ENCODE results near the gene LRIG1.
"Not testable (repeated sequence)": the region's sequence is repeated elsewhere in the genome, so short reads cannot be mapped to it uniquely, and the experiment has no call there.

Gene LRIG1

DNA sequence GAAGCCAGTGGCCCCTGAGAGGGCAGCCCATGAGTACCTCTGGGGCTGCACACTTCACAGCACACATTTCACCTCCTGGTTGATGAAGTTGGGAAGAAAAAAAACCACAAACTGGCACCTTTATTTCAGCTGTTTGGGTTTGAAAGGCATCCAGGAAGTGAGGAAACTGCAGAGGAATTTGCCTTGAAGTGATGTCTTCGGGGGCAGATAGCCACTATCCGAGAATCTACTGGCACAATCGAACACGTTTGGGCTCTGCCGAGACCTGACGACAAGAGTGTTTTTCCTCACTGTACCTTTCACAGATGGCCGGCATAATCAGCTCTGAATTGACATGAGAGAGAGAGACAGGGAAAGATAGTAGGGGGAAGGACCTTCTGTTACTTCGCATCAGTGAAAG lies 59.7 kb downstream of the LRIG1 start:
- no peak for DNase-seq

DNA sequence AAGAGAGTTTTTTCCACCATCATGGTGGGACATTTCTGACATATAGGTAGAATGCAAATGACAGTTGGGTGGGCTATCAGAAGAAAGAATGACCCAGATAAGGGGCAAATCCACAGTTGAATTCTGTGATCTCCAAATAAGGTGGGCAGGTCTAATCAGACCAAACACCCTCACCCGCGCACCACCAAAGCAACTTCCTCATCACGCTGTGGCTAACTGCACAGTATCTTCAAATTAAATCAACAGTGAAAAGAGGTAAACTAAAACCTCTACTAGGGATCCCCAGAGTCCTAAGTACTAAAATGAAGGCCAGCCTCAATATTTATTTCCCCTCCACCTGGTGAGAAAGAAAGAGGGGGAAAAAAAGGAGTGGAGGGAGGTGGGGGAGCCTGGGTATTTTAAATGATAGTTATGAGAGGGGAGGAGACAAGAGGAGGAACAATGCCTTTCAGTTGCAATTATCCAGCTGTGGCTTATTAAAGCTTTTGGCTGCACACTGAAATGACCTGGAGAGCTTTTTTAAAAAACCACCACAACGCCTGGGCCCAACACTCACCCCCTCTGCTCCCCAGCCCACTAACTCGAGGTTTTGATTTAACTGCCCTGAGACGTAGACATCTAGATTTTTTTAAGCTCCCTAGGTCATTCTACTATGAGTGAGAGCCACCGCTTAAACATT lies 61.0 kb downstream of the LRIG1 start:
- no peak for DNase-seq

DNA sequence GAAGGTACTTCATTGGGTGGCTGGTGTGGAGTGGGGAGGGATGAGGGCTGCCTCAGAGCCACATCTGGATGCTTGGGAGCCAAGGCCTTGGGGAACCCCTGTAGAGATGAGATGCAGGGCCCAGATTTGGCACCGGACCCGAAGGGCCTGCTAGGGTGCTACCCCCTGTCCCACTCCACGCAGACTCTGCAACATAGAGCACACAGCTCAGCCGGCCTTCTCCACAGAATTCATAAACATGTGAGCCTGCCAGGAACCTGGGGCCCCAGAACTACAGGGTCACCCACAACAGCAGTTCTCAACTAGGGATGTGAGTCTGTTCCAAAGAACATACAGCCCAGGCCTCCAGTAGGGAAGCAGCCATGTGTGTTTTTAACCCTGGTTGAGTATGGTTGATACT lies 62.8 kb downstream of the LRIG1 start:
- DNase-seq, result no peak

DNA sequence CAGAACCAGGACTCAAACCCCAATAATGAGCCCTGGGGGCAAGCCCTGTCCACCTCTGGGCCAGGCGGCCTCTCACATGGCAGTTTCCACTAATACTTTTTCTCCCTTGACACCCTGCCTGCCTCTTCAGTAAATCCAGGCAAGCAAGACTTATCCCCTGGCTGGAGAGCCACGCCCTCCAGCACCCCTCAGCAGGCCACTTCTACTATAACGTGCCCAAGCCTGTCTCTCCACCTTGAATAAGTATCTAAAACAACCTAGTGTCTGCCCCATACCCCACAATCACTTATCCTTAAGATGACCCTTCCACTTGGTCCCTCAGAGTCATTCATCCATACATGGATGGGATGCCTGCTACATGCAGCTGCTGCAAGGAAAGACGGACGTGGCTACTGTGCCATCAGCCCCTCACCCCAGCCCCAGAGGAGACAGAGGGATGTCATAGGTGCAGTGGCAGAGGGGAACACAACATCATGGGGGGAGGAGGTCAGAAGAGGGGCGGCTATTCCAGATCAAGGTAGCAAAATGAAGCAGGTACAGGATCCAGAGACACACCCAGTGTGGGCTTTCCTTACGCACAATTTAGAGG lies 63.4 kb downstream of the LRIG1 start:
- DNase-seq, result no peak

DNA sequence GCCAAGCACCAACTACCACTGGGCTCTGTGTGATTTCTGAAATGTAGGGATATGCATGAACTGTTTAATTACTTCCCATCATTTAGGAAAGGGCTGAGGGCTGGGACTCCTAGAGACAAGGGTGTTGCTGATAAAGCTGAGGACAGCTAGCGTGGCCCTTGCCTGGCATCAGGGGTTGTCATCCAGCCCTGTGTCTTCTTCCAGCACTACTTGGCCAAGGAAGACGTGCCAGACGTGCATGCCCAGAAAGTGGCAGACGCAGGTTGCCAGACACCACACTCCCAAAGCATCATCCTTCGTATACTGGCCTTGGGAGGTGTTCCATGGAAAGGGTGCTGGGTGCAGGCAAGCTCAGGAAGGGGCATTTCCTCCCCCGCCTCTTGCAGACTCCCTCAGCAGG lies 64.8 kb downstream of the LRIG1 start:
- no peak for DNase-seq

DNA sequence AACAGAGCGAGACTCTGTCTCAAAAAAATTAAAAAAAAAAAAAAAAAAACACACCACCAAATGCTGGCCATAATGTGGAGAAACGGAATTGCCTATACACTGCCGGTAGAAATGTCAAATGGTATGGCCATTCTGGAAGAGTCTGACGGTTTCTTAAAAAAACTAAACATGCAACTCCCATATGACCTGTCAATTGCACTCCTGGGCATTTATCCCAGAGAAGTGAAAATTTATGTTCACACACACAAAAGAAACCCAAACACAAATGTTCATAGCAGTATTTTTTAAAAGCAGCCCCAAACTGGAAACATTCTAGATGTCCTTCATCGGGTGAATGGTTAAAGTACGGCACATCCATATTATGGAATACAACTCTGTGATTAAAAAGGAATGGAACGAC lies 66.1 kb downstream of the LRIG1 start:
- DNase-seq, result no peak

DNA sequence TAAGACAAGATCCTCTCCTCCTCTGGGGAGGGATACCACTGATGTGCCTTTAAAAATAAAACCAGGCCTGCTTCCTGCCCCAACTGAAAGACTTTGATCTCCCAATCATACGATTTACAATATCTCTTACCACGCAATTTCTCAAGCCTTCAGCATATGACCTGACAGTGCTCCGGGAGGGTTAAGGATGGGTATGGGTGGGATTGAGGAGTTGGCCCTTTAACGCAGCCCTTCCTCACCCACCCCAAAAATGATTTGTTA lies 67.4 kb downstream of the LRIG1 start:
- no peak for DNase-seq

DNA sequence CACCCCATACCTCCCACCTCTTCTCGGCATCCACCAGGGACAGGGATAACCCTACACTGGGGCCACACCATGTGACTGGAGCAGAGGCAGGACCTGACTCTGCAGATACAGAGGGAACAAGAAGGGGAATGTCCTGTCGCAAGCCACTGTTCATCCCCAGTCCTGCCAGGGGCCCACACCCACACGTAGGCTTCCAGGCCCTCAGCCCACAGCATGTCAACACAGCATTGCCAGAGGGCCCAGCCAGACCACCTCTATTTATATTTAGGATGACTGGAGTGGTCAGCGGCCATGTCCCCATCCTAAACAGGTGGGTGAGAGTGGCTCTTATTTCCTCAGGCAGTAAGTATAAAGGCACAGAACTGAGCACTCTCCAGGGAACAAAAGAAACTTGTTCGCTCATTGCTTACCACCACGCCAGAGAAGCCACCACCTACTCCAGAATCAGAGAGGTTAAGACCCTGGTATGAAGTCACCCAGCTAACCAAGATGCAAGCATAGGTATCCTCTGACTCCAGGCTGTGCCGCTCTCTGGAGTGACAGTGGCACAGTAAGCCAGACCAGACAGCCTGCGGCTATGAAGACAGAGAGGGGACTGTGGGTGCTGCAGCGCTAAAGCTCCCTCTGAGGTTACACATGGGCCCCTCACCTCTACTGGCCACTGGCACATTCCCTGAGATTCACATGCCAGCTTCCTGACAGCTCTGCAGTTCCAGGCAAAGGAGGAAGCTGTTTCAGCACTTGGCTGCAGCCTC lies 67.9 kb downstream of the LRIG1 start:
- DNase-seq, result no peak

DNA sequence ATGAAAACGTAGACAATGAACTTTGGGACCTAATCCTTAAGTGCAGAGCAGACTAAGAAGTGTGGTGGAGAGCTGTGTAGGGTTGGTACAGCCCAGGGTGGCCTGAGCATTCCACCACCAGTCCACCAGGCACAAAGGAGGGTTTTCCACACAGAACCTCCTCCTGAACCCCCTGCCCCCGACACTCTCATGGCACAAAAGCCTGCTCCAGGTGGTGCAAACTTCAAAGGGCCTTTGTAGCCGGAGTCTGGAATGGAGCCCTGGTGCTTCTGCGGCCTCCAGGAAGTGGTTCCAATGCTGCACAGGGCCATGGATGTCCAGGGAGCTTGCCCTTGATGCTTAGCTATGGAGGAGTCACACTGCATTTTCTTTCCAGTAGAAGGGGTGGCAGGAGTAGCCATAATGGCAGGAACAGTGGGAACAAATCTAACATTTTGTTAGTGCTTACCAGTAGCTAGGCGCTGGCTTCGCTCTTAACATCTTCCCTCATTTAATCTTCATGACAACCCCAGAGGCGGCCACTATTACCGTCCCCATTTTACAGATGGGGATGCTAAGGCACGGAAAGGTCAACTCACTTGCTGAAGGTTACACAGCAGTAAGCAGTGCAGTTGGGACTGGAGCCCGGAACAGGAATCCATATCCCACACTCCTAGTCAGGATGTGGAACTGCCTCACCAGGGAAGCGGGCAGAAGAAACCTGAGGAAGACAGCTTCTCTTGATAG lies 68.6 kb downstream of the LRIG1 start:
- no peak for DNase-seq

DNA sequence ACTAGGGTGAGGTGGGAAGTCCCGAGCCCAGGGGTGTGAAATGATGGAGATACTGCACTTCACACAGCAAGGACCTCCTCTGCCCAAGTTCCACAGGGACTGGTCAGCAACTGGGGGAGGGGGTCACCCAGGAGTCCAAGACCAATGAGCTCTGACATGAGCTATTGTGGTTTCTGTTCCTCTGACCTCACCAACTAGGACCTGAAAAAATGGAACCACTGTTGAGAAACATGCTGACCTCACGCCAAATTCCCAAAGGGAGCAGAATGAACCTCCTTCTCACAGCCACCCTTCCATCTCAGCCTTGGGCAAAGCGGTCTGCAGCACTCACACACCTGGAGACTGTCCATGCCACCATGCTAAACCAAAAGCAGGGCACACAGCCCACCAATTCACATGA lies 69.3 kb downstream of the LRIG1 start:
- no peak for DNase-seq

DNA sequence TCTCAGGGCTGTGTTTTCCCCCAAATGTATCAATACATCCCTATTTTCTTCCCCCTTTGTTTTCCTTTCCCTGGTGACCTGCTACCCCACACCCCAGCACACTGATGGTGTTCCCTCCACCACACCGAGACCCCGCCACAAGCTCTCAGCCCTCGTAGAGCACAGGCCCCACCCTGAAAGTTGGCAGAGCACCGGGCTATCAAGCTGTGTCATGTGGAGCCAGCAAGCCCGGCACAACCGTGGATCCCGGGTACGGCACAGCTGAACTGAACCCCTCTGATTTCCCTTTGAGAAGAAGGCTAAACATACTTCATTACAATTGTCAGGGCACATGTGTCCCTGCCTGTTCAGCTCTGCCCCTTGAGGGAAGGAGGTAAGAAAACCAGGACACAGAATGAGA lies 69.9 kb downstream of the LRIG1 start:
- DNase-seq, result no peak

DNA sequence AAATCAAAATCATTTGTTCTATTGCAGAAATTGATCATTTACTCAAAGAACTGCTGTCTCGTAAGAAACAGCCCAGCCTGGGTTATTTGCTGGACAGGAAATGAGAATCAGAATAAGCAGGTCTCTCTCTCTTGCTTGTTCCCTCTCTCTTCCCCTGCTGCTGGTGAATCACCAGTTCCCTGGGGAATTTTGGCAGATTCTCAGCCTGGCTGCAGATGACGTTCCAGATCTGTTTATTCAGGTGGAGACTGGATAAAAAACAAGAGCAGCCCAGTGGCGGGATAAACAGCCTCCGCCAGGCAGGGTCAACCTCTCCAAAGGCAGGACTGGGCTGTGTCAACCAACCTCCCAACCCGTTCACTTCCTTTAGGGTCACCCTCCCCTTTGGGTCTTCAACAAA lies 72.1 kb downstream of the LRIG1 start:
- DNase-seq, result peak; percentile 86

DNA sequence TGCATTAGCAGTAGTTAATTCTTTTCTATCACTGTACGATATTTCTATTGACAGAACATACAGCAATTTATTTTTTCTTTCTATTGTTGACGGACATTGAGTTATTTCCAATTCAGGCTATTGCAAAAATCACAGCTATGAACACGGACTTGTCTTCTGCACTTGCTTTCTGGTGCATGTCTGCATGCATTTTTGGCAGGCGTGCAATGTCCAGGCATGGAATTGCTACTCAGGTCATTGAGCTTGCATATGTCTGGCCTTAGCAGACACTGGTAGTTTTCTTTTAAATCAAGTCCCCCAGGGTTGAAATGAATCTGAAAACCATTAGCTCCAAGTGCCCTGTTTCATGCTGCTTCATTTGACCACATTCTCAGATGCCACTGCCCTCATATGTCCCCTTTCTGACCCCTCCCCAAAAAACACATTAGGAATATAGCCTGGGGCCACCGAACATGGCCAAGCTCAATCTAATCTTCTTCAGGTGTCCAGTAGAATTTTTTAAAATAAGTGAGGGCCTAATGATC lies 72.8 kb downstream of the LRIG1 start:
- no peak for DNase-seq

DNA sequence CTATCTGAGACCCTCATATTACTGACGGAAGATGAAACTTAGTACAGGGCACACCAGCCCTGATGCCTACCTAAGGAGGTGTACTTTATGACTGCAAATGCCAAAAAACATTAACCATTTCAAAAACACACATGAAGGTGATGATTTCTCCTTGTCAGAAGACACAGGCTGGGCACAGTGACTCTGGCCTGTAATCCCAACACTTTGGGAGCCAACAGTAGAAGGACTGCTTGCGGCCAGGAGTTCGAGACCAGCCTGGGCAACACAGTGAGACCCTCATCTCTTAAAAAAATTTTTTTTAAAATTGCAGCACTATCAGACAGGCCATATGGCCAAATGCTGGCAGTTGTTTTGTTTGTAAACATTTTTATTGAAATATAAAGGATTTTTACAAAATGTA lies 73.5 kb downstream of the LRIG1 start:
- no peak for DNase-seq

DNA sequence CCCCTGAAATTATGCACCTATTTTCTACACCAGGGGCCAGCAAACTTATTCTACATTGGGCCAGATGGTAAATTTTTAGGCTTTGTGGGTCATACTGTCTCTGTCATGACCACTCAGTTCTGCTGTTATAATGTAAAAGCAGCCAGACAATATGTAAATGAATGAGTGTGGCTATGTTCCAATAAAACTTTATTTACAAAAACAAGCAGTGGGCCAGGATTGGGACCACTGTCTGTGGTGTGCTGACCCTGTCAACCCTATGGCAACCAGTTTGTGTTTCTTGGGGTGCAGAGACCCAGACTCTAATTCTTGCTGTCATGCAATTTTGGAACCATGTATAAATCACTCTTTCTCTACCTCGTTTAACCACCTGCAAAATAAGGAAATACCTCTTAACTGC lies 74.7 kb downstream of the LRIG1 start:
- DNase-seq, result no peak

DNA sequence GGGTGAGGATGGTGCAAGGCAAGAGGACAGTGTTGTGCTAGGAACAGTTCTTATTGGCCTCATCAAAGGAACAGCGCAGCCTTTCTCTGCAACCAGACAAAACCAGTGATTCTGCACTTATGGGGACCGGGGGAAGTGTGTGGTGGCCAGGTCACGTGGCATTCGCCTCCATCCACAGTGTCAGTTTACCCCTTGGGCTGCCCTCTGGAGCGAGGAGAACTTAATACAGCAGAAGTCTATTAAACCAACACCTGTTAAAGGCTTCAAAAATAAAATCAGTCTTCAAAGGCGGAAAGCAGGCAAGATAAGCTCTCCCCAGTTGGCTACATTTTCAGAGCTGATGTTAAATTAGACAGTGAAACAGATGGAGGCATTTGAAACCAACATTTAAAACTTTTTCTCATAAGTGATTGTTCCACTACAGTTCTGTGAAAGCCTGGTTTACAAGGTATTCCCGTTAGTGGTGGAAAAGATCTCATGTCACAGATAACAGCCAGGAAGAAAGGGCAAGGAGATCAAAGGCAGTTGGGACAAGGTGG lies 75.2 kb downstream of the LRIG1 start:
- DNase-seq, result no peak

DNA sequence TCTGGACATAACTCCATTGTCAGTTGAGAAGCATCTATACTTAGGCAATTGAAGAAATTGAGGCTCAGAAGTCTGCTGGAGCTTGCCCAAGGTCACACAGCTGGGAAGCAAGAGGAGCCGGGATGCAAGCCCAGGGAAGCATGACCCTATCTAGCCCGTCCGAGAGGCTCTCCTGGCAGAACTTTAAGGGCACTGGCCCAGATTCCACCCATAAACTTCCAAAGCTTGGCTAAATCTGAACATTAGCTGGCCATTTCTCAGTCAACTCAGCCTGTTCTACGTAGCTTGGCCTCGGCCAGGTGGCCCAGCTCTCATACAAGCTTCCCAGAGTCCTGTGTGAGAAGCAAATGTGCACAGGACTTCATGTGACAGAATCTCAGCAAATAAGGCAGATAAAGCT lies 75.8 kb downstream of the LRIG1 start:
- DNase-seq, result no peak

DNA sequence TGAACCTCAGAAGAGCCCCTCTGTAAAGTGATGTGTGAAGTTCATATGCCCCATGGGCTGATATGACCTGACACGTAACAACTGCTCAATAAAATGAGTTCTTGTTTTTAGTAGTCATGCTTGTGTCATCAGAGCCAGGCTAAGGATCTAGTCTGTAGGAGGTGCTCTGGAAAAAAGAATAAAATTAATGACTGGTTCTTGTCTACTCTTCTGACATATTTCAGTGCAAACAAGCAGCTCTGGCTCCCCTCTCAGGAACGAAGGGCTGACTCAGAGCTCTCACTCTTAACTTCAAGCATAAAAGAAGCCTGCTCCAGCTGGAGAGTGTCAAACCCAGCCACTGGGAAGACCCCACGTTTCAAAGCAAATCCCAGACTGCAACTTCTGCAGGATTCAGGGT lies 77.0 kb downstream of the LRIG1 start:
- DNase-seq, result no peak

DNA sequence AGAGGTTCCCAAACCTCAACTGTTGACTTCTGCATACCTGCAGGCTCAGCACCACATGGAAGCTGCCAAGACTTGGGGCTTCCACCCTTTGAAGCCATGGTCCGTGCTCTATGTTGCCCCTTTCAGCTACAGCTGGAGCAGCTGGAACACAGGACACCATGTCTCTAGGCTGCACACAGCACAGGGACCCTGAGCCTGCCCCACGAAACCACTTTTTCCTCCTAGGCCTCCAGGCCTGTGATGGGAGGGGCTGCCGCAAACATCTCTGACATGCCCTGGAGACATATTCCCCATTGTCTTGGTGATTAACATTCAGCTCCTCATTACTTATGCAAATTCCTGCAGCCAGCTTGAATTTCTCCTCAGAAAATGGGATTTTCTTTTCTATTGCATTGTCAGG lies 78.9 kb downstream of the LRIG1 start:
- DNase-seq, result not testable (repeated sequence)

DNA sequence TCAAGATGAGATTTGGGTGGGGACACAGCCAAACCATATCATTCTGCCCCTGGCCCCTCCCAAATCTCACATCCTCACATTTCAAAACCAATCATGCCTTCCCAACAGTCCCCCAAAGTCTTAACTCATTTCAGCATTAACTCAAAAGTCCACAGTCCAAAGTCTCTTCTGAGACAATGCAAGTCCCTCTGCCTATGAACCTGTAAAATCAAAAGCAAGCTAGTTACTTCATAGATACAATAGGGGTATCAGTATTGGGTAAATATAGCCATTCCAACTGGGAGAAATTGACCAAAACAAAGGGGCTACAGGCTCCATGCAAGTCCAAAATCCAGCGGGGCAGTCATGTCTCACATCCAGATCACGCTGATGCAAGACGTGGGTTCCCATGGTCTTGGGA lies 79.7 kb downstream of the LRIG1 start:
- not testable (repeated sequence) for DNase-seq

DNA sequence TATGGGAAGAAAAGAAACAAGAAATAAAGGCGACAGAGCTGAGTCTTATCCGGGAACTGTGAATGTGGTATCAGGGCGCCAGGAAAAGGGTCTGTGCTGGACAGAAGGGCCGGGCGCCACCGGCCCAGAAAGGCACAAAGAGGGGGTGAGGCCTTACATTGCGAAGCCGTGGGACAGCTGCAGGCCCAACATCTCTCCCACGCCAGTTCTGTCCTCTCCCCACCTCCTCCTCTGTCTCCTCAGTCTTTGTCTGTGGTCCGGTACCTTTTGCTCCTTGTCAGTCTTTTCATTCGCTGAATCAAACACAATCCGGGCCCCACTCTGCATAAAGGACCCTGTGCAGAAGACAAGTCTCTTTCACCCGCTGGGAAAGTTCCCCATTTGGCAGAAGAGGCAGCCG lies 81.8 kb downstream of the LRIG1 start:
- no peak for DNase-seq

DNA sequence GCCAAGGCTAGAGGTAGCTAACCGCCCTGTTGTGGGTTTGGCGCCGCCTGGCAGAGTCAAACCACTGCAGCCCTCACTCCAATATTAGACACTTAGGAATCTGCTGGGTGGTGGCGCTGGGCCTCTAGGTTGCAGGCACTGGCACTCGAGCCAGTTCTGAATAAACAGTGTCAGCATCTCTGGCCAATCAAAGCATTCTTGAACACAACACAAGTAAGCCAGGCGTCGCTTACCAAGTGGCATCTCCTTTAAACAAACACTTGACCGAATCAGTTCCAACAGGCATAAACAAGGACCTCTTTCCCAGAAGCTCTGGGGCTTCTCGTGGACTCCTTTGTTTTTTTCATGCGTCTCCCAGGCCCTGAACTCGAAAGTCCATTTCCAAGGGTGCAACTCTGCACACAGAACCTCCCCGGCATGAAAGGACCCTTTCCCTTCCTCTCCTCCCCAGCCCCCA lies 82.3 kb downstream of the LRIG1 start:
- DNase-seq, result peak; percentile 83

DNA sequence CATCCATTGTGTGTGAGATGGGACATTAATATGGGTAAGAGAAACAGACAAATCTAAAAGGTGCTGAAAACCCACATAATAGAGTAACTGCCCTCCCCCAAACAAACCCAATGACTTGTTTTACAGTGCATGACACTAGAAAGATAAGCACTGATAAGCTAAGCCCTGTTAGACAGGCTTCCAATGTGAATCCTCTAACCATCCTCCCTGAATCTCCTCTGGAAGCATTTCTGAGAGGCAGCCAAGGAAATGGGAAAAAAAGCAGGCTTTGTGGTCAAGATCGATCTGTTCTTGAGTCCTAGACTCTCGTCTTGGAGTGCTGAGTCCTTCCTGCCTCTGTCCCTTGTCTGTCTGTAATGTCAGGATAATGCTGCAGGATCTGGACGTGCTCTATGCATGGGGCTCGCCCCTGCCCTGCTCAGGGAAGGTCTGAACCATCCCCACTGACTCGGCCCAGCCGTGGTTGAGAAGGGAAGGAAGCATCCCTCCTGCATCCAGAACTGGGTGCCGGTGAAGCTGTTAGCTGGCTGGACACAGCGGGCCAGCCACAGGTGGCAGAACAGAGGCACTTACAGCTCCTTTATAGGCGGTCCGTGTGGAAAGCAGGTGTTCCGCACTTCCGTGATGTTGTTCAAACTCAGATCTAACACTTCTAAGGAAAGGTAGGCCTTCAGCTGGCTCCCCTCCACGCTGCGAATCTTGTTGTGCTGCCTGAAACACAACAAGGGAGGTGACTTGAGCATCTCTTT lies 84.1 kb downstream of the LRIG1 start:
- no peak for DNase-seq
